HepG2 (cell line): ENCODE data around the gene LTC4S. TPM values are rescaled to one million over a fixed set of nuclear protein-coding genes. Genes with fewer than 3 reads are reported as not detected.

Experiments
- ATAC-seq: fragments of 200-7000 bp; cut with Tn5 transposase; 3 replicates; pipeline ENCODE4 v1.9.1; 2020; ENCODE audit warnings: mild to moderate bottlenecking, moderate library complexity
- BruUV-seq: library from RNA; stranded (reverse); fragments of 400-500 nt; replicated peaks from 2 replicates; lab custom pipeline; 2021; lab: Mats Ljungman, UMichigan
- CTCF ChIA-PET: fragments of 300-600 bp; formaldehyde crosslinking; extraction: SDS; loops from one replicate; lab custom pipeline; 2021; ENCODE audit warnings: low total read pairs, inconsistent platforms, low intra/inter-chr PET ratio; lab: Yijun Ruan, JAX
- POLR2A ChIA-PET: fragments of 350-600 bp; sonication (Branson Sonifier 250); formaldehyde crosslinking; loops from one replicate; lab custom pipeline; 2020; ENCODE audit warnings: antibody characterized with exemption, inconsistent platforms; lab: Yijun Ruan, JAX
- DNase-seq: peaks from one replicate; pipeline ENCODE4 v3.0.0-alpha.2; 2015; ENCODE audit warnings: low spot score
- FAIRE-seq: peaks from 3 replicates; lab custom pipeline; 2011; peaks lifted over from hg19 to GRCh38; lab: Jason Lieb, UNC
- H2AFZ ChIP-seq: one replicate; pipeline ENCODE4 v1.6.1; 2011; ENCODE audit warnings: low read length, inconsistent platforms
- H3K27ac ChIP-seq: fragments of 300-600 bp; 3 replicates; pipeline ENCODE4 v1.8.0; 2011; ENCODE audit warnings: mixed run types, mild to moderate bottlenecking, mixed read lengths, low read length, inconsistent platforms; ENCODE audit not compliant: insufficient read depth; ENCODE audit errors: extremely low read length
- H3K27me3 ChIP-seq, 2 experiments: fragments of 200-600 bp in 1 of 2; 2 replicates in 1 of 2; 3 replicates in 1 of 2; pipeline versions ENCODE4 v1.6.0 to v1.8.0; 2011; ENCODE audit warnings: low read length in 2 of 2, mild to moderate bottlenecking in 2 of 2, moderate library complexity in 2 of 2, inconsistent platforms in 1 of 2; ENCODE audit not compliant: insufficient read depth in 2 of 2, control insufficient read depth in 1 of 2
- H3K36me3 ChIP-seq, 2 experiments: fragments of 200-600 bp in 1 of 2; replicated peaks in 1 of 2; 2 replicates in 1 of 2; 3 replicates in 1 of 2; pipeline versions ENCODE4 v1.5.1 to v1.8.0; 2011; ENCODE audit warnings: low read length in 2 of 2, inconsistent platforms in 1 of 2; ENCODE audit not compliant: insufficient read depth in 2 of 2, control insufficient read depth in 1 of 2
- H3K4me1 ChIP-seq: 2 replicates; pipeline ENCODE4 v1.5.1; 2012; ENCODE audit warnings: low read length, inconsistent platforms; ENCODE audit not compliant: insufficient read depth
- H3K4me2 ChIP-seq: 2 replicates; pipeline ENCODE4 v1.6.0; 2011; ENCODE audit warnings: low read depth, low read length, inconsistent platforms
- H3K4me3 ChIP-seq, 3 experiments: fragments of 200-600 bp in 1 of 3; sonication (generic), shearing (Covaris generic) in 1 of 3; replicated peaks in 1 of 3; 2 replicates each; pipeline ENCODE4 v1.5.1; 2011 to 2016; ENCODE audit warnings: low read length in 3 of 3, inconsistent platforms in 2 of 3, low read depth in 2 of 3, mild to moderate bottlenecking in 2 of 3, control low read depth in 1 of 3, mixed read lengths in 1 of 3; ENCODE audit not compliant: insufficient read depth in 1 of 3
- H3K79me2 ChIP-seq: one replicate; pipeline ENCODE4 v1.6.1; 2011; ENCODE audit warnings: low read length, inconsistent platforms; ENCODE audit not compliant: insufficient read depth
- H3K9ac ChIP-seq: 2 replicates; pipeline ENCODE4 v1.6.0; 2011; ENCODE audit warnings: mild to moderate bottlenecking, low read depth, low read length, inconsistent platforms; ENCODE audit not compliant: insufficient read depth
- H3K9me3 ChIP-seq: 2 replicates; pipeline ENCODE4 v1.5.1; 2012; ENCODE audit warnings: mild to moderate bottlenecking, low read length
- H4K20me1 ChIP-seq: 2 replicates; pipeline ENCODE4 v1.6.0; 2011; ENCODE audit warnings: inconsistent platforms, mild to moderate bottlenecking, low read length, moderate library complexity; ENCODE audit not compliant: insufficient read depth
- ARNT ChIP-seq: fragments of 450-650 bp; IDR thresholded peaks from 2 replicates; pipeline ENCODE4 v1.6.1; 2017
- ATM ChIP-seq: fragments of 450-650 bp; IDR thresholded peaks from 2 replicates; pipeline ENCODE4 v1.7.1; 2017; ENCODE audit warnings: mild to moderate bottlenecking, borderline replicate concordance
- BRCA1 ChIP-seq: sonication (generic); formaldehyde crosslinking; IDR thresholded peaks from 2 replicates; pipeline ENCODE4 v1.4.0; 2020; ENCODE audit warnings: missing genetic modification reagents
- ETV5 ChIP-seq: IDR thresholded peaks from 2 replicates; pipeline ENCODE4 v1.6.1; 2018; ENCODE audit warnings: missing biosample characterization, missing genetic modification reagents, inconsistent platforms, borderline replicate concordance
- FOSL2 ChIP-seq: sonication (generic); formaldehyde crosslinking; IDR thresholded peaks from 2 replicates; pipeline ENCODE4 v1.4.0; 2020; ENCODE audit warnings: missing genetic modification reagents
- KAT8 ChIP-seq: IDR thresholded peaks from 2 replicates; pipeline ENCODE4 v1.6.1; 2016; ENCODE audit warnings: missing genetic modification reagents, missing compliant biosample characterization
- KLF15 ChIP-seq: sonication (generic); formaldehyde crosslinking; IDR thresholded peaks from 2 replicates; pipeline ENCODE4 v1.8.1; 2023; ENCODE audit warnings: borderline replicate concordance, mild to moderate bottlenecking, inconsistent platforms, missing genetic modification reagents, mixed read lengths
- MLLT10 ChIP-seq: sonication (generic); formaldehyde crosslinking; IDR thresholded peaks from 2 replicates; pipeline ENCODE4 v1.4.0; 2020; ENCODE audit warnings: missing genetic modification reagents
- NPAS2 ChIP-seq: sonication (generic); formaldehyde crosslinking; IDR thresholded peaks from 2 replicates; pipeline ENCODE4 v1.8.0; 2022; ENCODE audit warnings: mild to moderate bottlenecking, missing genetic modification reagents, borderline replicate concordance
- PBX2 ChIP-seq: IDR thresholded peaks from 2 replicates; pipeline ENCODE4 v1.6.1; 2016; ENCODE audit warnings: control low read depth
- SNAPC2 ChIP-seq: sonication (generic); formaldehyde crosslinking; IDR thresholded peaks from 2 replicates; pipeline ENCODE4 v1.8.1; 2022; ENCODE audit warnings: mild to moderate bottlenecking, missing genetic modification reagents
- ZBTB1 ChIP-seq: sonication (generic); formaldehyde crosslinking; IDR thresholded peaks from 2 replicates; pipeline ENCODE4 v1.4.0; 2020; ENCODE audit warnings: missing genetic modification reagents, borderline replicate concordance
- ZBTB42 ChIP-seq: sonication (generic); formaldehyde crosslinking; IDR thresholded peaks from 2 replicates; pipeline ENCODE4 v1.5.0; 2020; ENCODE audit warnings: mild to moderate bottlenecking, missing genetic modification reagents
- ZNF615 ChIP-seq: sonication (generic); formaldehyde crosslinking; IDR thresholded peaks from 2 replicates; pipeline ENCODE4 v1.5.0; 2020; ENCODE audit warnings: mild to moderate bottlenecking, missing genetic modification reagents, borderline replicate concordance
- ZNF720 ChIP-seq: sonication (generic); formaldehyde crosslinking; IDR thresholded peaks from 2 replicates; pipeline ENCODE4 v1.4.0; 2020; ENCODE audit warnings: missing genetic modification reagents
- ZNF776 ChIP-seq: sonication (generic); formaldehyde crosslinking; IDR thresholded peaks from 2 replicates; pipeline ENCODE4 v1.4.0; 2020; ENCODE audit warnings: mild to moderate bottlenecking, missing genetic modification reagents
- ZNF782 ChIP-seq: sonication (generic); formaldehyde crosslinking; IDR thresholded peaks from 2 replicates; pipeline ENCODE4 v1.4.0; 2020; ENCODE audit warnings: missing genetic modification reagents, mild to moderate bottlenecking, borderline replicate concordance
- ZNF790 ChIP-seq: sonication (generic); formaldehyde crosslinking; IDR thresholded peaks from 2 replicates; pipeline ENCODE4 v1.8.0; 2022; ENCODE audit warnings: missing genetic modification reagents, mild to moderate bottlenecking, borderline replicate concordance
- ZNF792 ChIP-seq: IDR thresholded peaks from 2 replicates; pipeline ENCODE4 v1.6.1; 2016
- WGBS: methylation state at CpG from one replicate; pipeline ENCODE4 v1.1.6; 2017; ENCODE audit warnings: low lambda C conversion rate; 5-methylcytosine and 5-hydroxymethylcytosine counted together
- in situ Hi-C: cut with HindIII; loops from 2 replicates; pipeline ENCODE4 v1.10.0; 2017; ENCODE audit warnings: low pct_unique_long_range_greater_than_20kb; ENCODE audit not compliant: extremely low pct_ligation_motif_present
- intact Hi-C: fragments of 100-400 bp; cut with micrococcal nuclease; formaldehyde crosslinking; loops from one replicate; pipeline ENCODE4 v1.10.0; 2022; ENCODE audit not compliant: unreplicated experiment
- polyA plus RNA-seq, 8 experiments: library from polyadenylated mRNA; depleted of rRNA in 3 of 8; stranded (reverse) in 7 of 8; unstranded in 1 of 8; fragments of >200 nt; fragmentation: Illumina TruSeq in 4 of 8; extraction: Trizol in 4 of 8; gene quantifications; 2 replicates each; pipeline versions ENCODE4 v1.2.1 to v1.2.3, GENCODE V29; 2011 to 2016; ENCODE audit warnings: low read depth in 4 of 8, missing spikeins in 1 of 8, mixed read lengths in 1 of 8; ENCODE audit not compliant: insufficient read depth in 1 of 8
- total RNA-seq, 5 experiments: library from RNA; depleted of rRNA; stranded (reverse); fragments of >200 nt; fragmentation: Illumina TruSeq; extraction: Trizol; gene quantifications; 2 replicates each; pipeline ENCODE4 v1.2.3, GENCODE V29; 2016; ENCODE audit warnings: low read depth in 1 of 5
- TF ChIP-seq, protein P1 (sequence below): sonication (generic); formaldehyde crosslinking; IDR thresholded peaks from 2 replicates; pipeline ENCODE4 v1.8.1; 2023; ENCODE audit warnings: missing genetic modification reagents, mild to moderate bottlenecking, borderline replicate concordance
- TF ChIP-seq, protein P2 (sequence below): sonication (generic); formaldehyde crosslinking; IDR thresholded peaks from 2 replicates; pipeline ENCODE4 v1.5.1; 2020; ENCODE audit warnings: missing genetic modification reagents, mild to moderate bottlenecking, borderline replicate concordance
- TF ChIP-seq, protein P3 (sequence below): sonication (generic); formaldehyde crosslinking; IDR thresholded peaks from 2 replicates; pipeline ENCODE4 v1.5.1; 2020; ENCODE audit warnings: missing genetic modification reagents, mild to moderate bottlenecking, borderline replicate concordance

The LTC4S gene
- total and polyA plus RNA-seq, 2 of the 13 experiments (the other 11 are each of a cell fraction or from before 2014, with no cell fraction given), result 0.35 TPM; not detected in 1

DNA sequence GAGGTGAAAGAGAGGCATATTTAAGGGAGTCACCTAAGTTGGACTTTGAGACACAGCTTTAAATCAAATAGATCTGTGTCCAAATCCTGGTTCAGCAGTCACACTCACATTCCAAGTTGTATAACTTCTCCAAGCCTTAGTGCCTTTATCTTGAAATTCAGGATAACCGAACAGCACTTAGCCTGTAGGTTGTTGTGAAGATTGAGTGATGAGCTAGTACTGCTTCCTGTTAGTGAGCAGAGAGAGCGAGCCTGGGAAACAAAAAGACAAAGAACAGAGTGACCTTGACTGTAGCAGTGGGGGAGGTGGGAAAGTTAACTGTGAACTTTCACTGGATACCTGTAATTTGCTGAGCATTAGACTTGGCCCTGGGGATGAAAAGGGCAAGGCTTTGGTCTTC is 38.8 kb upstream of the LTC4S start:
- Histone ChIP-seq H3K27me3 (no peaks in the 10 kb centered on the region), H3K4me3 (peak overlapping the region in 2 of 3 experiments; percentile 13 to 20; a peak in 2 of 6 replicates), H2AFZ (no peak overlapping the region), H3K27ac (peak overlapping the region; percentile 72), H3K4me2 (peak overlapping the region; percentile 68), H3K9ac (peak overlapping the region; percentile 2), H4K20me1 (peaks cover 14% of the 10 kb centered on the region), H3K36me3 (peaks cover 2 to 11% of the 10 kb centered on the region in 2 experiments; a peak in 2 of 5 replicates), H3K4me1 (peaks cover 45% of the 10 kb centered on the region), H3K79me2 (peaks cover 82% of the 10 kb centered on the region), H3K9me3 (no peaks in the 10 kb centered on the region)
- peak; percentile 93 for ATAC-seq
- 3% methylated on average over 2 of the region's 2 CpGs for WGBS
- BruUV-seq, result no TSS peak
- in situ Hi-C loops (loop anchor here (25.0 kb wide), 1 partner anchor 332 kb away; no protein-coding TSS in a partner anchor), intact Hi-C loops (no loop called here)
- ChIA-PET POLR2A (interaction anchor here (1.4 to 2.3 kb wide), 4 partner anchors 8 to 131 kb away, joined by 3 to 21 read pairs (median 8); partner anchors contain the start of genes HNRNPH1, MAML1 and SQSTM1), CTCF (no interaction called here)
- DNase-seq, result peak; percentile 84
- peak; percentile 98 for FAIRE-seq
- TF ChIP-seq FOSL2 (no peak), ARNT (no peak), PBX2 (CRISPR knock-in tag) (no peak), KAT8 (CRISPR knock-in tag) (no peak), ZNF615 (CRISPR knock-in tag) (no peak), MLLT10 (CRISPR knock-in tag) (no peak), ZNF720 (CRISPR knock-in tag) (no peak), ATM (no peak), KLF15 (no peak), ZNF790 (no peak), ZNF792 (no peak; the same call in 1 of the 2 replicates), ZNF776 (CRISPR knock-in tag) (no peak), ZBTB42 (CRISPR knock-in tag) (no peak), ZNF782 (CRISPR knock-in tag) (no peak), SNAPC2 (CRISPR knock-in tag) (no peak; the same call in 1 of the 2 replicates), ETV5 (CRISPR knock-in tag) (peak; percentile 76; the same call in 1 of the 2 replicates), ZBTB1 (CRISPR knock-in tag) (no peak), NPAS2 (CRISPR knock-in tag) (no peak), BRCA1 (CRISPR knock-in tag) (no peak)
- TF ChIP-seq, protein P1, sequence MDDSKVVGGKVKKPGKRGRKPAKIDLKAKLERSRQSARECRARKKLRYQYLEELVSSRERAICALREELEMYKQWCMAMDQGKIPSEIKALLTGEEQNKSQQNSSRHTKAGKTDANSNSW, result no peak
- TF ChIP-seq, protein P2, sequence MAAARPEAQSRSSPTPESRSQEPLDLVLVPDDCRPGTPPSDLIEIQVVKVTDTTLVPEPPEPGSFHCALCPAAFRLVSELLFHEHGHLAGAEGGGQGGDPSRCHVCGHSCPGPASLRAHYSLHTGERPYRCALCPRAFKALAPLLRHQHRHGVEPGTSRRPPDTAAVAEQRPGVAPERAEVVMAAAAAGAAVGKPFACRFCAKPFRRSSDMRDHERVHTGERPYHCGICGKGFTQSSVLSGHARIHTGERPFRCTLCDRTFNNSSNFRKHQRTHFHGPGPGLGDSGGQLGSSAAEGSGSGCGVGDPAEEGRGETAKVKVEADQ (CRISPR knock-in tag), result no peak
- TF ChIP-seq, protein P3, sequence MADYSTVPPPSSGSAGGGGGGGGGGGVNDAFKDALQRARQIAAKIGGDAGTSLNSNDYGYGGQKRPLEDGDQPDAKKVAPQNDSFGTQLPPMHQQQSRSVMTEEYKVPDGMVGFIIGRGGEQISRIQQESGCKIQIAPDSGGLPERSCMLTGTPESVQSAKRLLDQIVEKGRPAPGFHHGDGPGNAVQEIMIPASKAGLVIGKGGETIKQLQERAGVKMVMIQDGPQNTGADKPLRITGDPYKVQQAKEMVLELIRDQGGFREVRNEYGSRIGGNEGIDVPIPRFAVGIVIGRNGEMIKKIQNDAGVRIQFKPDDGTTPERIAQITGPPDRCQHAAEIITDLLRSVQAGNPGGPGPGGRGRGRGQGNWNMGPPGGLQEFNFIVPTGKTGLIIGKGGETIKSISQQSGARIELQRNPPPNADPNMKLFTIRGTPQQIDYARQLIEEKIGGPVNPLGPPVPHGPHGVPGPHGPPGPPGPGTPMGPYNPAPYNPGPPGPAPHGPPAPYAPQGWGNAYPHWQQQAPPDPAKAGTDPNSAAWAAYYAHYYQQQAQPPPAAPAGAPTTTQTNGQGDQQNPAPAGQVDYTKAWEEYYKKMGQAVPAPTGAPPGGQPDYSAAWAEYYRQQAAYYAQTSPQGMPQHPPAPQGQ, result no peak
